ENCODE results near the gene SAMD4A. TPM values are rescaled to one million over a fixed set of nuclear protein-coding genes. Genes with fewer than 3 reads are reported as not detected.

Gene SAMD4A
- total RNA-seq, 1 experiment from 2014 or later: 9.6 TPM

DNA sequence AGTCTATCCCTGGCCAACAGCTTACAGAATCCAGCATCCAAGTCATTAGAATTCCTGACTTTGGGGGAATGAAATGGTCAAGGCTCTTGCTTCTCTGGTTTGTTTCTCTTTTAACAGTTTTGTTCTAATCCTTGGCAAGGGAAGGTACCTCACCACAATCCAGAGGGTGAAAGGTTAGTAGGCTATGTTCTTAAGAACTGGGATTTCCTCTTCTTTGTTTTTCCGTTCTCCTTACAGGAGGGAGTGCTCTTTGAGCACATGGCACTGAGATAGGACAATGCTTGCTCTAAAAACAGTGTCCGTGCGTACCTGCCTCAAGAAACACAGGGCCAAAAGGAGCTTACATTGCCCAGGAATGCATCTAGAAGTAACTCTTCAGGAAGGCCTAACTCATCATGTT lies 179.1 kb downstream of the SAMD4A start:
- Histone ChIP-seq H2AK5ac (ENCODE audit: insufficient read length, low read length) (no peak overlapping the region), H2BK120ac (ENCODE audit: low read depth, low read length, poor library complexity, severe bottlenecking) (no peak overlapping the region), H2BK5ac (ENCODE audit: insufficient read length, low read length) (no peak overlapping the region), H2BK15ac (ENCODE audit: low read depth, low read length) (no peak overlapping the region), H3K23me2 (ENCODE audit: insufficient read length, low read depth, low read length, poor library complexity, severe bottlenecking) (no peaks in the 10 kb centered on the region), H3K79me2 (ENCODE audit: insufficient read depth, low read length) (no peaks in the 10 kb centered on the region), H4K5ac (ENCODE audit: insufficient read length, low read depth, low read length) (no peak overlapping the region), H3K79me1 (ENCODE audit: insufficient read depth, low read depth, low read length, poor library complexity, severe bottlenecking) (no peaks in the 10 kb centered on the region), H2BK12ac (ENCODE audit: insufficient read length, low read depth, low read length) (no peak overlapping the region), H3K4ac (ENCODE audit: low read depth, low read length) (no peak overlapping the region), H4K8ac (replicated peaks; ENCODE audit: insufficient read length, low read depth, low read length) (no peak overlapping the region), H3K9me3 (ENCODE audit: control insufficient read depth, low read depth, low read length) (no peaks in the 10 kb centered on the region), H3K56ac (ENCODE audit: insufficient read length, low read depth, low read length) (no peak overlapping the region), H3K9ac (ENCODE audit: extremely low read depth, insufficient read length, low read length) (no peak overlapping the region), H3T11ph (ENCODE audit: low read length) (no peak overlapping the region), H3K4me2 (ENCODE audit: insufficient read depth, insufficient read length, low read length) (no peak overlapping the region), H3K18ac (ENCODE audit: insufficient read length, low read depth, low read length) (no peak overlapping the region), H2BK20ac (ENCODE audit: low read depth, low read length, poor library complexity, severe bottlenecking) (no peak overlapping the region), H3K27me3 (ENCODE audit: insufficient read depth, low read length) (no peaks in the 10 kb centered on the region), H3K14ac (ENCODE audit: insufficient read depth, low read length) (no peak overlapping the region), H2AFZ (ENCODE audit: low read length) (no peak overlapping the region), H4K91ac (ENCODE audit: insufficient read length, low read depth, low read length) (no peak overlapping the region), H3K27ac (ENCODE audit: insufficient read length, low read depth, low read length) (no peak overlapping the region), H3K4me1 (ENCODE audit: insufficient read depth, low read length) (no peaks in the 10 kb centered on the region), H3K23ac (ENCODE audit: insufficient read length, low read depth, low read length) (no peak overlapping the region), H4K20me1 (ENCODE audit: control insufficient read depth, insufficient read depth, insufficient read length) (no peaks in the 10 kb centered on the region)
- H3K4me1 Mint-ChIP-seq: peaks cover 0 to 3% of the 10 kb centered on the region in 2 experiments; a peak in 1 of 4 replicates
- no peak overlapping the region for H3K4me3 Mint-ChIP-seq
- TF ChIP-seq CTCF (conservative IDR thresholded peaks at IDR 0.05): no peak
- DNase-seq: no peak
- H3K27me3 Mint-ChIP-seq (ENCODE audit: low read depth): no peaks in the 10 kb centered on the region
- no peaks in the 10 kb centered on the region for H3K9me3 Mint-ChIP-seq
- no peaks in the 10 kb centered on the region; a peak in 1 of 7 replicates for H3K36me3 Mint-ChIP-seq (ENCODE audit: insufficient read depth in 1 of 3, low read depth in 3 of 3)
- 0 out of 7 replicates have a peak overlapping the region, but pooled peaks of 1 of the 3 experiments have one; percentile 5 for H3K27ac Mint-ChIP-seq
- no CpG with 5 or more reads among the region's 3 CpGs for WGBS (ENCODE audit: extremely low coverage, insufficient read length, low lambda C conversion rate)
